NCI-H69 (cell line): Measurements from ENCODE around the gene SSC4D.
"Not testable (repeated sequence)": the region's sequence is repeated elsewhere in the genome, so short reads cannot be mapped to it uniquely, and the experiment has no call there.

Experiments used
- DNase-seq: peaks from one replicate; lab custom pipeline; 2025; lab: John Stamatoyannopoulos, UW

The SSC4D gene

GRCh38 chr7:76383089-76383944 lies 26.2 kb downstream of the SSC4D start:
- peak; percentile 19 for DNase-seq

- DNase-seq = no peak
These were observed 27.7 kb downstream of the SSC4D start for GRCh38 chr7:76381814-76382213.

GRCh38 chr7:76380623-76380966 lies 28.9 kb downstream of the SSC4D start:
- no peak for DNase-seq

- DNase-seq = no peak
These were observed 32.1 kb downstream of the SSC4D start for GRCh38 chr7:76377186-76377918.

GRCh38 chr7:76375251-76375650 lies 34.2 kb downstream of the SSC4D start:
- DNase-seq = no peak

- no peak for DNase-seq
These were observed 36.3 kb downstream of the SSC4D start for GRCh38 chr7:76372984-76373833.

GRCh38 chr7:76371396-76371795 lies 38.1 kb downstream of the SSC4D start:
- no peak for DNase-seq

- DNase-seq = no peak
These were observed 40.5 kb downstream of the SSC4D start for GRCh38 chr7:76369018-76369417.

- no peak for DNase-seq
These were observed 41.3 kb downstream of the SSC4D start for GRCh38 chr7:76368190-76368589.

- no peak for DNase-seq
These were observed 45.3 kb downstream of the SSC4D start for GRCh38 chr7:76364198-76364584.

- not testable (repeated sequence) for DNase-seq
These were observed 45.7 kb downstream of the SSC4D start for GRCh38 chr7:76363754-76364153.

- no peak for DNase-seq
These were observed 49.4 kb downstream of the SSC4D start for GRCh38 chr7:76359978-76360638.

GRCh38 chr7:76359111-76359977 lies 50.2 kb downstream of the SSC4D start:
- peak; percentile 100 for DNase-seq

- DNase-seq = peak; percentile 96
These were observed 50.9 kb downstream of the SSC4D start, which contains the start of gene YWHAG for GRCh38 chr7:76358481-76359110. Gene YWHAG, minus strand, starts transcription at chr7:76358991. Its CDS starts 183 bp downstream, at chr7:76358808.

GRCh38 chr7:76358011-76358480 lies 51.5 kb downstream of the SSC4D start:
- peak; percentile 82 for DNase-seq

GRCh38 chr7:76357475-76358010 lies 52.0 kb downstream of the SSC4D start:
- peak; percentile 64 for DNase-seq

- DNase-seq = peak; percentile 77
These were observed 52.7 kb downstream of the SSC4D start for GRCh38 chr7:76356823-76357222.

GRCh38 chr7:76356115-76356514 lies 53.4 kb downstream of the SSC4D start:
- DNase-seq = no peak

GRCh38 chr7:76354981-76355730 lies 54.3 kb downstream of the SSC4D start:
- DNase-seq = no peak
